Skeletal muscle tissue (tissue), 4 donors: ENCODE data around the gene MYORG. TPM values are rescaled to one million over a fixed set of nuclear protein-coding genes. Genes with fewer than 3 reads are reported as not detected.
"Not testable (repeated sequence)": the region's sequence is repeated elsewhere in the genome, so short reads cannot be mapped to it uniquely, and the experiment has no call there.

Experiments
- H3K27ac ChIP-seq: one replicate; pipeline ENCODE4 v1.7.0; 2013; ENCODE audit warnings: mild to moderate bottlenecking, low read depth, low read length, inconsistent platforms
- H3K27me3 ChIP-seq, 3 donors: one replicate each; pipeline ENCODE4 v1.7.0; 2013; ENCODE audit warnings: low read length in 3 of 3; ENCODE audit not compliant: control insufficient read depth in 3 of 3, insufficient read depth in 3 of 3
- H3K36me3 ChIP-seq, 3 donors: one replicate each; pipeline ENCODE4 v1.7.0; 2013; ENCODE audit warnings: low read length in 3 of 3; ENCODE audit not compliant: control insufficient read depth in 3 of 3, insufficient read depth in 3 of 3
- H3K4me1 ChIP-seq, 3 donors: one replicate each; pipeline ENCODE4 v1.7.0; 2013; ENCODE audit warnings: low read length in 3 of 3, mild to moderate bottlenecking in 3 of 3; ENCODE audit not compliant: control insufficient read depth in 3 of 3, insufficient read depth in 3 of 3
- H3K4me3 ChIP-seq, 3 donors: one replicate each; pipeline ENCODE4 v1.7.0; 2013; ENCODE audit warnings: low read length in 3 of 3
- H3K9ac ChIP-seq, 3 donors: one replicate each; pipeline ENCODE4 v1.7.0; 2013; ENCODE audit warnings: low read length in 3 of 3, mild to moderate bottlenecking in 3 of 3, moderate library complexity in 2 of 3, low read depth in 1 of 3
- H3K9me3 ChIP-seq, 3 donors: one replicate each; pipeline ENCODE4 v1.7.0; 2013; ENCODE audit warnings: low read length in 3 of 3; ENCODE audit not compliant: control insufficient read depth in 3 of 3
- total RNA-seq: library from RNA; depleted of rRNA; stranded (reverse); fragments of >200 nt; gene quantifications from one replicate; pipeline ENCODE4 v1.2.3, GENCODE V29; 2014
- donor health status: Osteomylitis.

The MYORG gene
- total RNA-seq, 1 donor from 2014 or later: 4.2 TPM

GRCh38 chr9:34370970-34371880, 5.5 kb downstream of the MYORG start:
- peaks cover 44 to 61% (median 58%) of the 10 kb centered on the region in 3 donors for H3K4me1 ChIP-seq
- H3K27me3 ChIP-seq: no peaks in the 10 kb centered on the region
- H3K4me3 ChIP-seq: peak overlapping the region in 2 of 3 donors; percentile 17 to 56
- H3K9ac ChIP-seq: peak overlapping the region in 1 of 3 donors; percentile 74
- H3K9me3 ChIP-seq: no peaks in the 10 kb centered on the region
- peaks cover 17 to 36% (median 23%) of the 10 kb centered on the region in 3 donors for H3K36me3 ChIP-seq
- H3K27ac ChIP-seq: no peak overlapping the region

GRCh38 chr9:34370335-34370969, 6.2 kb downstream of the MYORG start:
- Histone ChIP-seq H3K9ac (peak overlapping the region; percentile 11 to 74 (median 73)), H3K4me3 (peak overlapping the region; percentile 10 to 56 (median 17)), H3K9me3 (no peaks in the 10 kb centered on the region), H3K36me3 (peaks cover 17 to 37% (median 23%) of the 10 kb centered on the region in 3 donors), H3K27me3 (no peaks in the 10 kb centered on the region), H3K4me1 (peaks cover 37 to 55% (median 50%) of the 10 kb centered on the region in 3 donors), H3K27ac (no peak overlapping the region)

- Histone ChIP-seq H3K4me3 (peak overlapping the region in 2 of 3 donors; percentile 17 to 56), H3K36me3 (peaks cover 17 to 37% (median 23%) of the 10 kb centered on the region in 3 donors), H3K9ac (peak overlapping the region in 2 of 3 donors; percentile 11 to 74), H3K9me3 (no peaks in the 10 kb centered on the region), H3K27me3 (no peaks in the 10 kb centered on the region), H3K27ac (peak overlapping the region; percentile 11), H3K4me1 (peaks cover 36 to 56% (median 48%) of the 10 kb centered on the region in 3 donors)
These were observed 7.1 kb downstream of the MYORG start for GRCh38 chr9:34369636-34370035.

- not testable (repeated sequence) for H3K27ac ChIP-seq, H3K9me3 ChIP-seq, H3K27me3 ChIP-seq, H3K4me3 ChIP-seq, H3K9ac ChIP-seq
- Histone ChIP-seq H3K4me1 (peaks cover 36 to 57% (median 45%) of the 10 kb centered on the region in 3 donors), H3K36me3 (peaks cover 17 to 37% (median 23%) of the 10 kb centered on the region in 3 donors)
These were observed 7.9 kb downstream of the MYORG start for GRCh38 chr9:34368796-34369195.

- not testable (repeated sequence) for H3K4me3 ChIP-seq, H3K27ac ChIP-seq, H3K9ac ChIP-seq, H3K27me3 ChIP-seq, H3K9me3 ChIP-seq
- Histone ChIP-seq H3K4me1 (peaks cover 33 to 56% (median 37%) of the 10 kb centered on the region in 3 donors), H3K36me3 (peaks cover 17 to 37% (median 23%) of the 10 kb centered on the region in 3 donors)
These were observed 8.8 kb downstream of the MYORG start for GRCh38 chr9:34367751-34368410.

GRCh38 chr9:34366365-34366764, 10.3 kb downstream of the MYORG start:
- no peak overlapping the region for H3K4me3 ChIP-seq
- peaks cover 33 to 48% (median 35%) of the 10 kb centered on the region in 3 donors for H3K4me1 ChIP-seq
- no peaks in the 10 kb centered on the region for H3K27me3 ChIP-seq
- no peak overlapping the region for H3K9ac ChIP-seq
- H3K27ac ChIP-seq: no peak overlapping the region
- H3K36me3 ChIP-seq: peaks cover 5 to 24% (median 15%) of the 10 kb centered on the region in 3 donors
- no peaks in the 10 kb centered on the region for H3K9me3 ChIP-seq

GRCh38 chr9:34365282-34365681, 11.4 kb downstream of the MYORG start:
- Histone ChIP-seq H3K4me1 (peaks cover 24 to 38% (median 27%) of the 10 kb centered on the region in 3 donors), H3K4me3 (no peak overlapping the region), H3K9ac (no peak overlapping the region), H3K27ac (no peak overlapping the region), H3K27me3 (no peaks in the 10 kb centered on the region), H3K9me3 (no peaks in the 10 kb centered on the region), H3K36me3 (peaks cover 0 to 15% (median 11%) of the 10 kb centered on the region in 3 donors)

GRCh38 chr9:34363619-34364351, 12.9 kb downstream of the MYORG start:
- Histone ChIP-seq H3K36me3 (peaks cover 0 to 5% (median 5%) of the 10 kb centered on the region in 3 donors), H3K4me3 (no peak overlapping the region), H3K27ac (no peak overlapping the region), H3K4me1 (peaks cover 10 to 23% (median 14%) of the 10 kb centered on the region in 3 donors), H3K9me3 (no peaks in the 10 kb centered on the region), H3K27me3 (no peaks in the 10 kb centered on the region), H3K9ac (peak overlapping the region in 1 of 3 donors; percentile 10)

- Histone ChIP-seq H3K27ac (no peak overlapping the region), H3K36me3 (peaks cover 0 to 5% (median 2%) of the 10 kb centered on the region in 3 donors), H3K4me1 (peaks cover 10 to 23% (median 14%) of the 10 kb centered on the region in 3 donors), H3K27me3 (no peaks in the 10 kb centered on the region), H3K9ac (no peak overlapping the region), H3K9me3 (no peaks in the 10 kb centered on the region), H3K4me3 (no peak overlapping the region)
These were observed 14.0 kb downstream of the MYORG start for GRCh38 chr9:34362614-34363214.
